ENCODE measurements around the gene ZFYVE28. TPM values are rescaled to one million over a fixed set of nuclear protein-coding genes. Genes with fewer than 3 reads are reported as not detected.

The ZFYVE28 gene
- total and polyA plus RNA-seq, 2 of the 8 experiments (the other 6 are each of a cell fraction or from before 2014, with no cell fraction given), result 1.7 to 4.9 TPM

GRCh38 chr4:2408401-2408958 is 10.0 kb downstream of the ZFYVE28 start:
- FAIRE-seq, result no peak
- H3K9me3 ChIP-seq (ENCODE audit: insufficient read depth in 2 of 2, low read depth in 1 of 2, low read length in 1 of 2), result no peaks in the 10 kb centered on the region
- no peak overlapping the region for H2BK20ac ChIP-seq (ENCODE audit: low read length)
- no peak overlapping the region for H3K9ac ChIP-seq (replicated peaks in 1 of 4; ENCODE audit: extremely low read depth in 1 of 4, low read depth in 3 of 4, low read length in 3 of 4)
- H3K27me3 ChIP-seq (replicated peaks in 1 of 4; ENCODE audit: control insufficient read depth in 3 of 4, extremely low read depth in 1 of 4, insufficient read depth in 3 of 4, low read length in 3 of 4), result peaks cover 0 to 2% (median 0%) of the 10 kb centered on the region in 4 experiments; a peak in 3 of 7 replicates
- no peak overlapping the region for H3K23ac ChIP-seq (ENCODE audit: insufficient read length)
- no peak overlapping the region for H4K91ac ChIP-seq (replicated peaks; ENCODE audit: insufficient read length, low read length)
- H3K56ac ChIP-seq (replicated peaks; ENCODE audit: insufficient read length, low read depth, low read length), result no peak overlapping the region
- no peaks in the 10 kb centered on the region for H4K20me1 ChIP-seq (replicated peaks in 1 of 2; ENCODE audit: control insufficient read depth in 1 of 2, insufficient read depth in 2 of 2, low read length in 2 of 2)
- WGBS, 2 experiments (ENCODE audit: extremely low coverage in 1 of 2, insufficient coverage in 1 of 2, insufficient read length in 1 of 2, insufficient replicate concordance in 2 of 2, low coverage in 1 of 2, low lambda C conversion rate in 2 of 2, missing lambda C conversion rate in 1 of 2), result 77% methylated on average over 12 of the region's 15 CpGs; no CpG with 5 or more reads in 1 of the 2 experiments
- H3K79me1 ChIP-seq (ENCODE audit: low read depth, low read length), result peaks cover 6% of the 10 kb centered on the region
- no peak overlapping the region for H2BK120ac ChIP-seq (replicated peaks; ENCODE audit: low read depth, low read length)
- no peak overlapping the region for H3K14ac ChIP-seq (ENCODE audit: insufficient read length)
- ChIA-PET POLR2A (ENCODE audit: partially characterized antibody) (interaction anchor here (1.0 to 1.4 kb wide), 2 partner anchors 9 to 11 kb away, joined by 4 to 5 read pairs; partner anchors contain the start of genes CFAP99 and ZFYVE28), CTCF (ENCODE audit: partially characterized antibody) (interaction anchor here (0.6 to 1.5 kb wide), 5 partner anchors 10 to 32 kb away, joined by 3 to 5 read pairs (median 3); no protein-coding TSS in a partner anchor)
- H3K23me2 ChIP-seq (ENCODE audit: low read depth, low read length), result peaks cover 6% of the 10 kb centered on the region
- no peak for DNase-seq (ENCODE audit: low read depth in 1 of 2, low spot score in 2 of 2)
- no peak overlapping the region for H3K4ac ChIP-seq (replicated peaks; ENCODE audit: insufficient read length, low read depth, low read length)
- H3K36me3 ChIP-seq (ENCODE audit: control insufficient read depth in 2 of 4, insufficient read depth in 4 of 4, low read length in 3 of 4), result no peaks in the 10 kb centered on the region
- no peak overlapping the region for H4K8ac ChIP-seq (ENCODE audit: extremely low read depth, insufficient read depth, low read length)
- H3K79me2 ChIP-seq (ENCODE audit: control insufficient read depth in 1 of 2, insufficient read depth in 2 of 2, low read length in 2 of 2), result no peaks in the 10 kb centered on the region
- H3K4me3 ChIP-seq (ENCODE audit: extremely low read depth in 1 of 4, insufficient read depth in 2 of 4, low read depth in 3 of 4, low read length in 4 of 4), result no peak overlapping the region
- H2BK15ac ChIP-seq (ENCODE audit: low read length), result 0 out of 2 replicates have a peak overlapping the region, but pooled peaks have one; percentile 19
- no peak overlapping the region for H4K5ac ChIP-seq (ENCODE audit: insufficient read length, low read depth, low read length)
- H3K4me1 ChIP-seq (replicated peaks in 1 of 4; ENCODE audit: control insufficient read depth in 3 of 4, insufficient read depth in 4 of 4, low read length in 3 of 4), result peaks cover 8 to 25% (median 16%) of the 10 kb centered on the region in 4 experiments
- H2AK5ac ChIP-seq (ENCODE audit: low read depth, low read length), result no peak overlapping the region; the same call in 1 of the 2 replicates
- H3K18ac ChIP-seq (ENCODE audit: extremely low read depth, low read length), result no peak overlapping the region
- no peak for TF ChIP-seq KDM5A (IDR thresholded peaks at IDR 0.05; ENCODE audit: low read length)
- TF ChIP-seq HDAC2 (IDR thresholded peaks at IDR 0.05; ENCODE audit: borderline replicate concordance in 1 of 2, low read depth in 2 of 2, low read length in 2 of 2), result no peak
- TF ChIP-seq CTBP2 (IDR thresholded peaks at IDR 0.05; ENCODE audit: borderline replicate concordance, insufficient read depth, insufficient read length, low read length), result no peak
- TF ChIP-seq TBP (IDR thresholded peaks at IDR 0.05; ENCODE audit: low read depth, low read length), result no peak
- TF ChIP-seq POU5F1 (IDR thresholded peaks at IDR 0.05; ENCODE audit: low read depth, low read length), result no peak
- TF ChIP-seq E2F6 (IDR thresholded peaks at IDR 0.05), result no peak
- no peak for TF ChIP-seq USF2 (IDR thresholded peaks at IDR 0.05; ENCODE audit: low read length)
- no peak for TF ChIP-seq RXRA (IDR thresholded peaks at IDR 0.05; ENCODE audit: insufficient read depth, low read depth, low read length)
- no peak overlapping the region for H2BK5ac ChIP-seq (ENCODE audit: low read depth, low read length)
- H3K27ac ChIP-seq (ENCODE audit: low read depth, low read length), result no peak overlapping the region
- no peak overlapping the region for H2BK12ac ChIP-seq (ENCODE audit: low read depth, low read length)
- H3K4me2 ChIP-seq (ENCODE audit: insufficient read depth in 1 of 2, low read depth in 2 of 2, low read length in 2 of 2), result no peak overlapping the region
- no peak overlapping the region for H2AFZ ChIP-seq (ENCODE audit: low read length)

All from H1 (cell line).